Epidermal melanocyte (primary cell): ENCODE results near the gene ARMH3.
"Not testable (repeated sequence)": the region's sequence is repeated elsewhere in the genome, so short reads cannot be mapped to it uniquely, and the experiment has no call there.

Experiments
- DNase-seq: peaks from one replicate; pipeline ENCODE4 v3.0.0; 2011; ENCODE audit warnings: low spot score; ENCODE audit not compliant: insufficient read length

ARMH3 gene

GRCh38 chr10:102054881-102055646 lies 909 bp downstream of the ARMH3 start:
- not testable (repeated sequence) for DNase-seq

GRCh38 chr10:102046095-102046494 lies 9.9 kb downstream of the ARMH3 start:
- DNase-seq: no peak

GRCh38 chr10:102045292-102045691 lies 10.7 kb downstream of the ARMH3 start:
- DNase-seq: no peak

GRCh38 chr10:102040305-102041050 lies 15.5 kb downstream of the ARMH3 start:
- no peak for DNase-seq

- DNase-seq: no peak
Measured at GRCh38 chr10:102038410-102038809, 17.6 kb downstream of the ARMH3 start.

GRCh38 chr10:102035807-102036206 lies 20.2 kb downstream of the ARMH3 start:
- DNase-seq: not testable (repeated sequence)

GRCh38 chr10:102033787-102034186 lies 22.2 kb downstream of the ARMH3 start:
- DNase-seq: no peak

- no peak for DNase-seq
Measured at GRCh38 chr10:102027261-102027660, 28.7 kb downstream of the ARMH3 start.

- no peak for DNase-seq
Measured at GRCh38 chr10:102024799-102025198, 31.2 kb downstream of the ARMH3 start.

- DNase-seq: no peak
Measured at GRCh38 chr10:102020938-102021337, 35.0 kb downstream of the ARMH3 start.

- DNase-seq: no peak
Measured at GRCh38 chr10:102017295-102017694, 38.7 kb downstream of the ARMH3 start.

- no peak for DNase-seq
Measured at GRCh38 chr10:102016416-102016815, 39.6 kb downstream of the ARMH3 start.

GRCh38 chr10:102010961-102011360 lies 45.0 kb downstream of the ARMH3 start:
- DNase-seq: no peak

- DNase-seq: peak; percentile 88
Measured at GRCh38 chr10:102009801-102010425, 46.1 kb downstream of the ARMH3 start.

- DNase-seq: no peak
Measured at GRCh38 chr10:102007796-102008195, 48.2 kb downstream of the ARMH3 start.

- DNase-seq: not testable (repeated sequence)
Measured at GRCh38 chr10:102007031-102007430, 48.9 kb downstream of the ARMH3 start.

GRCh38 chr10:102004376-102004775 lies 51.6 kb downstream of the ARMH3 start:
- no peak for DNase-seq

- no peak for DNase-seq
Measured at GRCh38 chr10:102003541-102003940, 52.4 kb downstream of the ARMH3 start.

- DNase-seq: no peak
Measured at GRCh38 chr10:102001435-102002068, 54.4 kb downstream of the ARMH3 start.

- DNase-seq: no peak
Measured at GRCh38 chr10:101997803-101998202, 58.2 kb downstream of the ARMH3 start.

- no peak for DNase-seq
Measured at GRCh38 chr10:101995451-101996063, 60.4 kb downstream of the ARMH3 start.
